ENCODE measurements around the gene CDK8.
"Not testable (repeated sequence)": the region's sequence is repeated elsewhere in the genome, so short reads cannot be mapped to it uniquely, and the experiment has no call there.

CDK8 gene

GRCh38 chr13:26312019-26312418 lies 58.1 kb downstream of the CDK8 start:
- H3K4me1 ChIP-seq (ENCODE audit: insufficient read depth, low read length); H3K9ac ChIP-seq (ENCODE audit: low read depth, low read length); H3K4me3 ChIP-seq (ENCODE audit: low read length); H3K36me3 ChIP-seq (ENCODE audit: insufficient read depth, low read length); H3K27me3 ChIP-seq (ENCODE audit: insufficient read depth, low read length); H3K9me3 ChIP-seq (ENCODE audit: insufficient read depth, low read depth, low read length); H3K27ac ChIP-seq (ENCODE audit: low read depth, low read length): not testable (repeated sequence)
- WGBS: 97% methylated on average over 7 of the region's 7 CpGs

- not testable (repeated sequence) for H3K27me3 ChIP-seq (ENCODE audit: insufficient read depth, low read length); H3K27ac ChIP-seq (ENCODE audit: low read depth, low read length); H3K4me3 ChIP-seq (ENCODE audit: low read length); H3K9ac ChIP-seq (ENCODE audit: low read depth, low read length); H3K4me1 ChIP-seq (ENCODE audit: insufficient read depth, low read length); H3K36me3 ChIP-seq (ENCODE audit: insufficient read depth, low read length); H3K9me3 ChIP-seq (ENCODE audit: insufficient read depth, low read depth, low read length)
- WGBS: 60% methylated on average over 1 of the region's 1 CpG
Observed at GRCh38 chr13:26316095-26316494, 62.2 kb downstream of the CDK8 start.

- Histone ChIP-seq H3K36me3 (ENCODE audit: insufficient read depth, low read length) (no peaks in the 10 kb centered on the region), H3K9ac (ENCODE audit: low read depth, low read length) (no peak overlapping the region), H3K27ac (ENCODE audit: low read depth, low read length) (no peak overlapping the region), H3K27me3 (ENCODE audit: insufficient read depth, low read length) (no peaks in the 10 kb centered on the region), H3K4me1 (ENCODE audit: insufficient read depth, low read length) (peaks cover 15% of the 10 kb centered on the region), H3K9me3 (ENCODE audit: insufficient read depth, low read depth, low read length) (no peaks in the 10 kb centered on the region), H3K4me3 (ENCODE audit: low read length) (no peak overlapping the region)
Observed at GRCh38 chr13:26320766-26321165, 66.8 kb downstream of the CDK8 start.

GRCh38 chr13:26323127-26323526 lies 69.2 kb downstream of the CDK8 start:
- H3K4me3 ChIP-seq (ENCODE audit: low read length): no peak overlapping the region
- H3K9ac ChIP-seq (ENCODE audit: low read depth, low read length): no peak overlapping the region
- H3K36me3 ChIP-seq (ENCODE audit: insufficient read depth, low read length): no peaks in the 10 kb centered on the region
- no peaks in the 10 kb centered on the region for H3K27me3 ChIP-seq (ENCODE audit: insufficient read depth, low read length)
- WGBS: 100% methylated on average over 1 of the region's 2 CpGs
- no peak overlapping the region for H3K27ac ChIP-seq (ENCODE audit: low read depth, low read length)
- H3K4me1 ChIP-seq (ENCODE audit: insufficient read depth, low read length): peaks cover 15% of the 10 kb centered on the region
- H3K9me3 ChIP-seq (ENCODE audit: insufficient read depth, low read depth, low read length): no peaks in the 10 kb centered on the region

GRCh38 chr13:26323764-26324163 lies 69.8 kb downstream of the CDK8 start:
- Histone ChIP-seq H3K9ac (ENCODE audit: low read depth, low read length) (no peak overlapping the region), H3K9me3 (ENCODE audit: insufficient read depth, low read depth, low read length) (no peaks in the 10 kb centered on the region), H3K27me3 (ENCODE audit: insufficient read depth, low read length) (no peaks in the 10 kb centered on the region), H3K4me3 (ENCODE audit: low read length) (no peak overlapping the region), H3K36me3 (ENCODE audit: insufficient read depth, low read length) (no peaks in the 10 kb centered on the region), H3K27ac (ENCODE audit: low read depth, low read length) (no peak overlapping the region), H3K4me1 (ENCODE audit: insufficient read depth, low read length) (peaks cover 15% of the 10 kb centered on the region)
- WGBS: 88% methylated on average over 1 of the region's 1 CpG

- no peak overlapping the region for H3K27ac ChIP-seq (ENCODE audit: low read depth, low read length)
- H3K4me1 ChIP-seq (ENCODE audit: insufficient read depth, low read length): peaks cover 15% of the 10 kb centered on the region
- H3K36me3 ChIP-seq (ENCODE audit: insufficient read depth, low read length): no peaks in the 10 kb centered on the region
- H3K4me3 ChIP-seq (ENCODE audit: low read length): no peak overlapping the region
- H3K27me3 ChIP-seq (ENCODE audit: insufficient read depth, low read length): no peaks in the 10 kb centered on the region
- H3K9me3 ChIP-seq (ENCODE audit: insufficient read depth, low read depth, low read length): no peaks in the 10 kb centered on the region
- H3K9ac ChIP-seq (ENCODE audit: low read depth, low read length): no peak overlapping the region
- 91% methylated on average over 1 of the region's 3 CpGs for WGBS
Observed at GRCh38 chr13:26324294-26324693, 70.4 kb downstream of the CDK8 start.

- no peak overlapping the region for H3K9ac ChIP-seq (ENCODE audit: low read depth, low read length)
- H3K4me3 ChIP-seq (ENCODE audit: low read length): no peak overlapping the region
- no peaks in the 10 kb centered on the region for H3K36me3 ChIP-seq (ENCODE audit: insufficient read depth, low read length)
- no peak overlapping the region for H3K27ac ChIP-seq (ENCODE audit: low read depth, low read length)
- H3K27me3 ChIP-seq (ENCODE audit: insufficient read depth, low read length): no peaks in the 10 kb centered on the region
- H3K4me1 ChIP-seq (ENCODE audit: insufficient read depth, low read length): peaks cover 15% of the 10 kb centered on the region
- no peaks in the 10 kb centered on the region for H3K9me3 ChIP-seq (ENCODE audit: insufficient read depth, low read depth, low read length)
Observed at GRCh38 chr13:26324867-26325266, 70.9 kb downstream of the CDK8 start.

GRCh38 chr13:26325876-26326275 lies 71.9 kb downstream of the CDK8 start:
- Histone ChIP-seq H3K36me3 (ENCODE audit: insufficient read depth, low read length) (no peaks in the 10 kb centered on the region), H3K27ac (ENCODE audit: low read depth, low read length) (no peak overlapping the region), H3K27me3 (ENCODE audit: insufficient read depth, low read length) (no peaks in the 10 kb centered on the region), H3K4me1 (ENCODE audit: insufficient read depth, low read length) (peaks cover 13% of the 10 kb centered on the region), H3K4me3 (ENCODE audit: low read length) (no peak overlapping the region), H3K9ac (ENCODE audit: low read depth, low read length) (no peak overlapping the region), H3K9me3 (ENCODE audit: insufficient read depth, low read depth, low read length) (no peaks in the 10 kb centered on the region)
- 97% methylated on average over 1 of the region's 1 CpG for WGBS

GRCh38 chr13:26326562-26326961 lies 72.6 kb downstream of the CDK8 start:
- no peaks in the 10 kb centered on the region for H3K9me3 ChIP-seq (ENCODE audit: insufficient read depth, low read depth, low read length)
- WGBS: 99% methylated on average over 2 of the region's 2 CpGs
- no peaks in the 10 kb centered on the region for H3K27me3 ChIP-seq (ENCODE audit: insufficient read depth, low read length)
- H3K9ac ChIP-seq (ENCODE audit: low read depth, low read length): no peak overlapping the region
- H3K4me1 ChIP-seq (ENCODE audit: insufficient read depth, low read length): peaks cover 9% of the 10 kb centered on the region; the same call in 1 of the 2 replicates
- no peak overlapping the region for H3K4me3 ChIP-seq (ENCODE audit: low read length)
- H3K27ac ChIP-seq (ENCODE audit: low read depth, low read length): no peak overlapping the region
- no peaks in the 10 kb centered on the region for H3K36me3 ChIP-seq (ENCODE audit: insufficient read depth, low read length)

- no peaks in the 10 kb centered on the region for H3K27me3 ChIP-seq (ENCODE audit: insufficient read depth, low read length)
- no peak overlapping the region for H3K27ac ChIP-seq (ENCODE audit: low read depth, low read length)
- H3K9ac ChIP-seq (ENCODE audit: low read depth, low read length): no peak overlapping the region
- 0 out of 2 replicates have a peak, but pooled peaks cover 3% of the 10 kb centered on the region for H3K4me1 ChIP-seq (ENCODE audit: insufficient read depth, low read length)
- H3K4me3 ChIP-seq (ENCODE audit: low read length): no peak overlapping the region
- WGBS: 86% methylated on average over 1 of the region's 1 CpG
- no peaks in the 10 kb centered on the region for H3K36me3 ChIP-seq (ENCODE audit: insufficient read depth, low read length)
- H3K9me3 ChIP-seq (ENCODE audit: insufficient read depth, low read depth, low read length): no peaks in the 10 kb centered on the region
Observed at GRCh38 chr13:26327940-26328725, 74.2 kb downstream of the CDK8 start.

GRCh38 chr13:26335158-26335557 lies 81.2 kb downstream of the CDK8 start:
- no peaks in the 10 kb centered on the region for H3K36me3 ChIP-seq (ENCODE audit: insufficient read depth, low read length)
- H3K4me1 ChIP-seq (ENCODE audit: insufficient read depth, low read length): 0 out of 2 replicates have a peak, but pooled peaks cover 3% of the 10 kb centered on the region
- whole genome bisulfite sequencing: 93% methylated on average over 5 of the region's 5 CpGs
- no peaks in the 10 kb centered on the region for H3K27me3 ChIP-seq (ENCODE audit: insufficient read depth, low read length)
- no peak overlapping the region for H3K27ac ChIP-seq (ENCODE audit: low read depth, low read length)
- no peak overlapping the region for H3K4me3 ChIP-seq (ENCODE audit: low read length)
- no peaks in the 10 kb centered on the region for H3K9me3 ChIP-seq (ENCODE audit: insufficient read depth, low read depth, low read length)
- H3K9ac ChIP-seq (ENCODE audit: low read depth, low read length): no peak overlapping the region

GRCh38 chr13:26340807-26341206 lies 86.9 kb downstream of the CDK8 start:
- no peaks in the 10 kb centered on the region for H3K4me1 ChIP-seq (ENCODE audit: insufficient read depth, low read length)
- H3K27ac ChIP-seq (ENCODE audit: low read depth, low read length): no peak overlapping the region
- no peak overlapping the region for H3K9ac ChIP-seq (ENCODE audit: low read depth, low read length)
- no peak overlapping the region for H3K4me3 ChIP-seq (ENCODE audit: low read length)
- WGBS: 100% methylated on average over 2 of the region's 2 CpGs
- no peaks in the 10 kb centered on the region for H3K27me3 ChIP-seq (ENCODE audit: insufficient read depth, low read length)
- H3K36me3 ChIP-seq (ENCODE audit: insufficient read depth, low read length): no peaks in the 10 kb centered on the region
- no peaks in the 10 kb centered on the region for H3K9me3 ChIP-seq (ENCODE audit: insufficient read depth, low read depth, low read length)

All from HUES64 (cell line).